Thyroid gland (tissue), 4 donors: ENCODE results near the gene POU3F3. TPM values are rescaled to one million over a fixed set of nuclear protein-coding genes. Genes with fewer than 3 reads are reported as not detected.

Source experiments
- DNase-seq, 2 donors: peaks; one replicate each; pipeline ENCODE4 v3.0.0-alpha.2; 2019
- H3K27ac ChIP-seq, 3 donors: fragments of 200-600 bp; sonication (generic); 1 replicate in 2 of 3; 2 replicates in 1 of 3; pipeline ENCODE4 v1.5.1; 2016 to 2019; ENCODE audit warnings: mild to moderate bottlenecking in 1 of 3, moderate library complexity in 1 of 3
- H3K27me3 ChIP-seq: fragments of 200-600 bp; sonication (generic); one replicate; pipeline ENCODE4 v1.5.1; 2019
- H3K36me3 ChIP-seq, 2 donors: fragments of 200-600 bp; sonication (generic); one replicate each; pipeline ENCODE4 v1.5.1; 2016 to 2019
- H3K4me1 ChIP-seq, 2 donors: fragments of 200-600 bp; sonication (generic); one replicate each; pipeline ENCODE4 v1.5.1; 2017 to 2019
- H3K4me3 ChIP-seq, 3 donors: fragments of 200-600 bp; sonication (generic); replicated peaks in 1 of 3; 1 replicate in 2 of 3; 2 replicates in 1 of 3; pipeline ENCODE4 v1.5.1; 2016; ENCODE audit warnings: mild to moderate bottlenecking in 1 of 3
- H3K9me3 ChIP-seq: fragments of 200-600 bp; sonication (generic); one replicate; pipeline ENCODE4 v1.5.1; 2017
- CTCF ChIP-seq, 6 experiments: fragments of 200-600 bp in 3 of 6; fragments of 450-650 bp in 3 of 6; sonication (generic) in 3 of 6; IDR thresholded peaks; one replicate each; pipeline ENCODE4 v1.5.1; 2016 to 2019; ENCODE audit warnings: antibody characterized with exemption in 6 of 6, mild to moderate bottlenecking in 2 of 6, inconsistent platforms in 1 of 6, moderate library complexity in 1 of 6
- POLR2A ChIP-seq, 2 donors: fragments of 450-650 bp; IDR thresholded peaks; one replicate each; pipeline ENCODE4 v1.6.1; 2017; ENCODE audit warnings: antibody characterized with exemption in 2 of 2, mild to moderate bottlenecking in 2 of 2, moderate library complexity in 1 of 2
- WGBS, 2 donors: methylation state at CpG; one replicate each; pipeline ENCODE4 v1.1.5; 2017; 5-methylcytosine and 5-hydroxymethylcytosine counted together
- intact Hi-C: fragments of 100-400 bp; cut with DNase I; formaldehyde crosslinking; loops from one replicate; pipeline ENCODE4 v1.15.1; 2023
- total RNA-seq, 4 donors: library from RNA; depleted of rRNA; stranded (reverse); fragments of >200 nt; gene quantifications; one replicate each; pipeline ENCODE4 v1.2.3, GENCODE V29; 2016

The POU3F3 gene
- total RNA-seq, 4 donors from 2014 or later, result 0.22 TPM; not detected in 3

GRCh38 chr2:104849101-104849500 is 4.8 kb upstream of the POU3F3 start:
- intact Hi-C loops, result no loop called here
- H3K4me1 ChIP-seq, result peaks cover 21 to 35% of the 10 kb centered on the region in 2 donors

GRCh38 chr2:104849618-104850141 is 4.2 kb upstream of the POU3F3 start:
- Histone ChIP-seq H3K4me3 (no peak overlapping the region), H3K27me3 (peaks cover 74% of the 10 kb centered on the region), H3K4me1 (peaks cover 22 to 35% of the 10 kb centered on the region in 2 donors), H3K36me3 (no peaks in the 10 kb centered on the region), H3K27ac (no peak overlapping the region), H3K9me3 (no peaks in the 10 kb centered on the region)
- TF ChIP-seq CTCF (IDR thresholded peaks at IDR 0.05) (peak; percentile 45 to 75 (median 53)), POLR2A (IDR thresholded peaks at IDR 0.05) (no peak)
- peak in 1 of 2 donors; percentile 70 for DNase-seq
- WGBS, 2 donors, result 10% methylated on average over 7 of the region's 7 CpGs
- intact Hi-C loops, result no loop called here

More at GRCh38 chr2:104849101-104849500, 4.8 kb upstream of the POU3F3 start:
- TF ChIP-seq POLR2A (IDR thresholded peaks at IDR 0.05), result no peak
- TF ChIP-seq CTCF (IDR thresholded peaks at IDR 0.05), result no peak
- Histone ChIP-seq H3K4me3 (no peak overlapping the region), H3K27ac (no peak overlapping the region), H3K9me3 (no peaks in the 10 kb centered on the region), H3K27me3 (peaks cover 74% of the 10 kb centered on the region), H3K36me3 (no peaks in the 10 kb centered on the region)
- no peak for DNase-seq
- whole genome bisulfite sequencing, 2 donors, result 15 to 16% methylated on average over 1 of the region's 1 CpG

DNA sequence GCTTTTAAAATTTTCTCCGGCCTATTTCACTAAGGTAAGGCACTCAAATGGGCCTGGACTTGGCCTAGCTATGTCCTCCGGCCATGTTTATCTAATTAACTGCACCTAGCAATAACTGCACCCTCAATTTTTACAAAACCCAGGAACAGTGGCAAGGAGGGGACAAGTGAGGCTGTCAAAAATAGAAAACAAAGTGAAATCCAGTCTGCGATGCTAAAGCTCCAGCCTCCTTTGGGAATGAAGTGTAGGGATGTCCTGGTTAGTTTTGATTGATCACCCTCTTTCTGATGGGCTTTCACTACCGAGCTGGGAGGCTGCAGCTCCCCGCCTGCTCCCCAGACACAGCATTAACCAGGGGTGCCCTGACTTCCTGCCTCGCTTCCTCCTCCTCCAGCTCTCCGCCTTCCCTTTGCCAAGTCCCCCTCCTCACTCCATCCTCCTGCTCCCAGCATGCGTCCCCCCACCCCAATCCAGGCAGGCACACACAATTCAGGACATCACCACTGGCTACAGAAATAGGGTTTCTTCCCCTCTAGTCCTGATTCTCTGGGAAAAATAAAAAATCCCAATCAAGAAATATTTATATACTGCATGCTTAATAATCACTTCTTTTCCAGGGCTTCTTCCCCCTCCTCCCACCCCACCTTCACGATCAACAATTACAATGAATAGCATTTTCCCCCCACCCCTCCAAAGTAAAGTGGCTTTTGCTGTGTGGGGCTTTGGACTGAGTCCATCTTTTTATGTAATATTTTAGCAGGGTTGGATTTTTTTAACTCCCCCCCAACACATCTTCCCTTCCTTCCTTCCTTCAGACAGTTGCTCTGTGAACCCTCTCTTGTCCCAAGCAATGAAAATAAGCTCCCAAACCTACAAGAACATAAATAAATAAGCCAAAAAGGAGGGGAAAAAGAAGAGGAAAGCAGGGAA is 3.3 kb upstream of the POU3F3 start:
- no peak for DNase-seq
- H3K27ac ChIP-seq, result no peak overlapping the region
- H3K36me3 ChIP-seq, result no peaks in the 10 kb centered on the region
- 12 to 13% methylated on average over 9 of the region's 9 CpGs for WGBS, 2 donors
- intact Hi-C loops, result no loop called here
- no peak overlapping the region for H3K4me3 ChIP-seq
- H3K27me3 ChIP-seq, result peaks cover 67% of the 10 kb centered on the region
- H3K9me3 ChIP-seq, result no peaks in the 10 kb centered on the region
- TF ChIP-seq POLR2A (IDR thresholded peaks at IDR 0.05) (no peak), CTCF (IDR thresholded peaks at IDR 0.05) (no peak)
- peaks cover 22 to 33% of the 10 kb centered on the region in 2 donors for H3K4me1 ChIP-seq

GRCh38 chr2:104851291-104852089 is 2.4 kb upstream of the POU3F3 start:
- no peaks in the 10 kb centered on the region for H3K36me3 ChIP-seq
- H3K4me3 ChIP-seq, result no peak overlapping the region
- DNase-seq, result no peak
- peaks cover 22 to 37% of the 10 kb centered on the region in 2 donors for H3K4me1 ChIP-seq
- no peaks in the 10 kb centered on the region for H3K9me3 ChIP-seq
- no peak overlapping the region for H3K27ac ChIP-seq
- WGBS, 2 donors, result 8 to 9% methylated on average over 29 of the region's 29 CpGs
- peaks cover 68% of the 10 kb centered on the region for H3K27me3 ChIP-seq
- TF ChIP-seq POLR2A (IDR thresholded peaks at IDR 0.05) (no peak), CTCF (IDR thresholded peaks at IDR 0.05) (no peak)
- intact Hi-C loops, result no loop called here
